ENCODE results near the gene NCOA7.

NCOA7 gene

DNA sequence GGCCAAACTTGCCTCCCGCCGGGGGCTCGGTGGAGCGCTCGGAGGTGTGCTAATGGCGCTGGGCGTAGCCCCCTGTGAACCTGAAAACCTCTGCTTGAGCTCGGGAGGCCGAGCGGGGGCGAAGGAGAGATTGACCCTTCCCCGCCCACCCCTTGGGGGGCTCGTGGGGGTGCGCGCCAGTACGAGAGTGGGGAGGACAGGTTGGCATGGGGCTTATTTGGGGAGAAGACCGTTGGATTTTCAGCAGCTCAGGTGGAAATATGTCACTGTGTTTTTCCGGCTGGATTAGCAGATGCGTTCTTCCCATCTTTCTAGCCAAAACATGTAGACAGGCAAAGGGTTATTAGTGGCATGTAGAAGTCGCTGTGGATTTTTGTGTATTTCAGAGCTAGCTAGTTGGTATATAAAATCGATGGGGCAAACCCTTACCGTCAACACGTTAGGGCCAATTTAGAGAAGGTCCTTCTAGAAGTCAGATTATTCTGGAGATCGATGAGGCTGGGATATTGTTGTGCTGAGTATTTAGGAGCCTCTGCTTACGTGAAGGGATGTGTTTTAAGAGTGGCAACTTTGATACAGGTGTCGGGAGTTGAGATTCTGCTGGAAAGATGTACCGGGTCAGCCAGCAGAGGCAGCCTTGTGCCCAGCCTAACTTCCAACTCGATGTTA, 525 bp downstream of the NCOA7 start:
- H3K27me3 ChIP-seq (ENCODE audit: insufficient read depth, low read length): no peaks in the 10 kb centered on the region
- H3K4me1 ChIP-seq (ENCODE audit: insufficient read depth, low read length, severe bottlenecking): peaks cover 72% of the 10 kb centered on the region
- peak overlapping the region; percentile 96 for H3K27ac ChIP-seq (ENCODE audit: low read depth, low read length, poor library complexity, severe bottlenecking)
- peak overlapping the region; percentile 82 for H3K9ac ChIP-seq (ENCODE audit: low read length)
- no peaks in the 10 kb centered on the region for H3F3A ChIP-seq (ENCODE audit: insufficient read depth, low read length)
- peak overlapping the region; percentile 87 for H3K4me3 ChIP-seq (ENCODE audit: low read depth, low read length, poor library complexity, severe bottlenecking)
- H3K9me2 ChIP-seq (ENCODE audit: low read depth, low read length): no peaks in the 10 kb centered on the region
- peaks cover 43% of the 10 kb centered on the region for H3K79me2 ChIP-seq (ENCODE audit: insufficient read depth, low read length)
- 0 out of 2 replicates have a peak, but pooled peaks cover under 1% of the 10 kb centered on the region for H3K36me3 ChIP-seq (ENCODE audit: insufficient read depth, low read length)
- no peaks in the 10 kb centered on the region for H4K20me1 ChIP-seq (ENCODE audit: insufficient read depth, low read length)
- peak overlapping the region; percentile 89 for H3K4me2 ChIP-seq (ENCODE audit: low read length)
- H3K9me3 ChIP-seq (ENCODE audit: low read length): no peaks in the 10 kb centered on the region
- no peak overlapping the region for H2AFZ ChIP-seq (ENCODE audit: low read length)
- TF ChIP-seq EZH2 (IDR thresholded peaks at IDR 0.05; ENCODE audit: borderline replicate concordance, low read length): no peak
- TF ChIP-seq CTCF (IDR thresholded peaks at IDR 0.05; ENCODE audit: low read length): peak; percentile 70

DNA sequence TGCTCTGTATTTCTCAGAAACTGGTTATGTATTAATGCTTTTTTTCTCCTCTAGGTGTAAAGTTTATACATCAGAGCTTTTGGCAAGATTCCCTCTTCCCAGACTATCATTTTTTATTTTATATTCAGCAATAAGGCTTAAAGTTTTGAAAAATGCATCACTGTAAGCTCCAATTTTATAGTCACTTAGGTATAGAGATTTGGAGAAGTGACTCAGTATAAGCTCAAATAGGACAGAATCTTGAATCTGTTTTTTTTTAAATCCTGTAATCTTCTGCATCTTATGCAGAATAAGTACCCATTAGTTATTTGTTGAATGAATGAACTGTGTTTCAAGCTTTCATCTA, 1.0 kb downstream of the NCOA7 start:
- Histone ChIP-seq H3K79me2 (ENCODE audit: insufficient read depth, low read length) (peaks cover 45% of the 10 kb centered on the region), H3K27me3 (ENCODE audit: insufficient read depth, low read length) (no peaks in the 10 kb centered on the region), H4K20me1 (ENCODE audit: insufficient read depth, low read length) (no peaks in the 10 kb centered on the region), H3K36me3 (ENCODE audit: insufficient read depth, low read length) (no peaks in the 10 kb centered on the region), H3K9me2 (ENCODE audit: low read depth, low read length) (no peaks in the 10 kb centered on the region), H3F3A (ENCODE audit: insufficient read depth, low read length) (no peaks in the 10 kb centered on the region), H3K4me3 (ENCODE audit: low read depth, low read length, poor library complexity, severe bottlenecking) (peak overlapping the region; percentile 87), H3K9me3 (ENCODE audit: low read length) (no peaks in the 10 kb centered on the region), H3K27ac (ENCODE audit: low read depth, low read length, poor library complexity, severe bottlenecking) (peak overlapping the region; percentile 96), H2AFZ (ENCODE audit: low read length) (no peak overlapping the region), H3K4me2 (ENCODE audit: low read length) (peak overlapping the region; percentile 89), H3K9ac (ENCODE audit: low read length) (peak overlapping the region; percentile 82), H3K4me1 (ENCODE audit: insufficient read depth, low read length, severe bottlenecking) (peaks cover 77% of the 10 kb centered on the region)
- TF ChIP-seq EZH2 (IDR thresholded peaks at IDR 0.05; ENCODE audit: borderline replicate concordance, low read length): no peak
- TF ChIP-seq CTCF (IDR thresholded peaks at IDR 0.05; ENCODE audit: low read length): no peak

GRCh38 chr6:125792172-125792571, 1.4 kb downstream of the NCOA7 start:
- peak overlapping the region; percentile 96 for H3K27ac ChIP-seq (ENCODE audit: low read depth, low read length, poor library complexity, severe bottlenecking)
- H3K9me3 ChIP-seq (ENCODE audit: low read length): no peaks in the 10 kb centered on the region
- H3K27me3 ChIP-seq (ENCODE audit: insufficient read depth, low read length): no peaks in the 10 kb centered on the region
- peak overlapping the region; percentile 87 for H3K4me3 ChIP-seq (ENCODE audit: low read depth, low read length, poor library complexity, severe bottlenecking)
- TF ChIP-seq CTCF (IDR thresholded peaks at IDR 0.05; ENCODE audit: low read length): no peak
- TF ChIP-seq EZH2 (IDR thresholded peaks at IDR 0.05; ENCODE audit: borderline replicate concordance, low read length): no peak
- no peaks in the 10 kb centered on the region for H3K36me3 ChIP-seq (ENCODE audit: insufficient read depth, low read length)
- peaks cover 81% of the 10 kb centered on the region for H3K4me1 ChIP-seq (ENCODE audit: insufficient read depth, low read length, severe bottlenecking)
- H3K9me2 ChIP-seq (ENCODE audit: low read depth, low read length): no peaks in the 10 kb centered on the region
- H3F3A ChIP-seq (ENCODE audit: insufficient read depth, low read length): no peaks in the 10 kb centered on the region
- H3K79me2 ChIP-seq (ENCODE audit: insufficient read depth, low read length): peaks cover 45% of the 10 kb centered on the region
- peak overlapping the region; percentile 89 for H3K4me2 ChIP-seq (ENCODE audit: low read length)
- H3K9ac ChIP-seq (ENCODE audit: low read length): peak overlapping the region; percentile 82
- H2AFZ ChIP-seq (ENCODE audit: low read length): no peak overlapping the region
- H4K20me1 ChIP-seq (ENCODE audit: insufficient read depth, low read length): no peaks in the 10 kb centered on the region
